Measurements from ENCODE around the gene NPHP4. TPM values are rescaled to one million over a fixed set of nuclear protein-coding genes. Genes with fewer than 3 reads are reported as not detected.
A peak's percentile ranks its signal among the peaks of the same experiment; 100 is the strongest.

The NPHP4 gene
- total RNA-seq, 1 experiment from 2014 or later, result 16.8 TPM

GRCh38 chr1:5859766-5860165, 132.5 kb downstream of the NPHP4 start:
- Mint-ChIP-seq H3K4me1 (no peaks in the 10 kb centered on the region), H3K27ac (no peak overlapping the region; the same call in 1 of the 2 replicates), H3K9me3 (no peaks in the 10 kb centered on the region), H3K4me3 (no peak overlapping the region), H3K27me3 (ENCODE audit: low read depth) (no peaks in the 10 kb centered on the region), H3K36me3 (no peaks in the 10 kb centered on the region)
- TF ChIP-seq ELF4 (CRISPR knock-in tag; IDR thresholded peaks at IDR 0.05; ENCODE audit: low read depth) (no peak), FOXP1 (CRISPR knock-in tag; IDR thresholded peaks at IDR 0.05; ENCODE audit: borderline replicate concordance) (no peak), IRF1 (CRISPR knock-in tag; IDR thresholded peaks at IDR 0.05) (no peak)
- DNase-seq (ENCODE audit: low spot score) (no peak), ATAC-seq (no peak)
- CTCF ChIA-PET, result interaction anchor here (1.0 to 2.6 kb wide), 2 partner anchors 28 to 345 kb away, joined by 3 to 10 read pairs; no protein-coding TSS in a partner anchor
- POLR2A ChIA-PET, result no interaction called here

DNA sequence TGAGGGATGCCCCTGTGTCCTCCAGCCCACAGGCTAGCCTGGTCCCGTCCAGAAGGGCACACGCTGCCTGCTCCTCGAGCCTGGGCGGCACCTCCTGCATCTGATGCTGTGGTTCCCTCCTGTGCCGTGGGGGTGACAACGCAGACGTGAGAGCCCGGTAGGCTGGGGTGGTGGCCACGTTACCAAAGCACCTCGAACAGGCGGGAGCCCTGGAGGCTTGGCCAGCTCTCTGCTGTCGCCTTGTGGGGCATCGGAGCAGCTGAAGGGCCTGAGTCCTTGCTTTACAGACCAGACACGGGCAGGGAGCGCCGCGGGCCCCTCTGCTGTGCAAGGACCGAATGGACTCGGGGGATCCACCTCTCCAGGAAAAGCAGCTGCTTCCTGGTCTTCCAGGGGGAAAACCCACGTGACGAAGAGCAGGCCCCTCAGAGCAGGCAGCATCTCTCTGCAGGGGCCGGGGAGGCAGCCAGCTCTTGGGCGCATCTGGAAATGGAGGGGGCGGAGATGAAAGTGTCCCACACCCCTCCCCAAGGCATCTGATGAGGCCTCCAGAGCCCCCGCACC, 133.3 kb downstream of the NPHP4 start:
- Mint-ChIP-seq H3K4me1 (no peaks in the 10 kb centered on the region), H3K27ac (no peak overlapping the region), H3K4me3 (no peak overlapping the region), H3K27me3 (ENCODE audit: low read depth) (no peaks in the 10 kb centered on the region), H3K9me3 (peaks cover under 1% of the 10 kb centered on the region), H3K36me3 (no peaks in the 10 kb centered on the region)
- TF ChIP-seq SMAD3 (CRISPR knock-in tag; IDR thresholded peaks at IDR 0.05; ENCODE audit: borderline replicate concordance) (no peak), PRRX2 (CRISPR knock-in tag; IDR thresholded peaks at IDR 0.05) (no peak), JAZF1 (CRISPR knock-in tag; IDR thresholded peaks at IDR 0.05) (no peak), FOXK1 (CRISPR knock-in tag; IDR thresholded peaks at IDR 0.05) (no peak), AFF4 (CRISPR knock-in tag; IDR thresholded peaks at IDR 0.05; ENCODE audit: borderline replicate concordance) (no peak), ZNF281 (CRISPR knock-in tag; IDR thresholded peaks at IDR 0.05) (no peak), NR3C1 (CRISPR knock-in tag; conservative IDR thresholded peaks at IDR 0.05; ENCODE audit: low read depth) (no peak), ZNF416 (CRISPR knock-in tag; IDR thresholded peaks at IDR 0.05) (no peak), IRF1 (CRISPR knock-in tag; IDR thresholded peaks at IDR 0.05) (no peak), ATF6 (CRISPR knock-in tag; IDR thresholded peaks at IDR 0.05) (no peak), CTCF (IDR thresholded peaks at IDR 0.05) (no peak), ESRRA (CRISPR knock-in tag; IDR thresholded peaks at IDR 0.05; ENCODE audit: borderline replicate concordance) (no peak), FOXJ3 (CRISPR knock-in tag; IDR thresholded peaks at IDR 0.05; ENCODE audit: borderline replicate concordance) (no peak)
- TF ChIP-seq, protein P1, sequence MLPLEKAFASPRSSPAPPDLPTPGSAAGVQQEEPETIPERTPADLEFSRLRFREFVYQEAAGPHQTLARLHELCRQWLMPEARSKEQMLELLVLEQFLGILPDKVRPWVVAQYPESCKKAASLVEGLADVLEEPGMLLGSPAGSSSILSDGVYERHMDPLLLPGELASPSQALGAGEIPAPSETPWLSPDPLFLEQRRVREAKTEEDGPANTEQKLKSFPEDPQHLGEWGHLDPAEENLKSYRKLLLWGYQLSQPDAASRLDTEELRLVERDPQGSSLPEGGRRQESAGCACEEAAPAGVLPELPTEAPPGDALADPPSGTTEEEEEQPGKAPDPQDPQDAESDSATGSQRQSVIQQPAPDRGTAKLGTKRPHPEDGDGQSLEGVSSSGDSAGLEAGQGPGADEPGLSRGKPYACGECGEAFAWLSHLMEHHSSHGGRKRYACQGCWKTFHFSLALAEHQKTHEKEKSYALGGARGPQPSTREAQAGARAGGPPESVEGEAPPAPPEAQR (CRISPR knock-in tag; IDR thresholded peaks at IDR 0.05), result no peak
- TF ChIP-seq, protein P2, sequence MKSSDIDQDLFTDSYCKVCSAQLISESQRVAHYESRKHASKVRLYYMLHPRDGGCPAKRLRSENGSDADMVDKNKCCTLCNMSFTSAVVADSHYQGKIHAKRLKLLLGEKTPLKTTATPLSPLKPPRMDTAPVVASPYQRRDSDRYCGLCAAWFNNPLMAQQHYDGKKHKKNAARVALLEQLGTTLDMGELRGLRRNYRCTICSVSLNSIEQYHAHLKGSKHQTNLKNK (CRISPR knock-in tag; IDR thresholded peaks at IDR 0.05), result no peak
- no peak; the same call in none of the 2 replicates for ATAC-seq
- ChIA-PET POLR2A (no interaction called here), CTCF (interaction anchor here (0.7 to 2.6 kb wide), 4 partner anchors 27 to 344 kb away, joined by 3 to 10 read pairs (median 4); no protein-coding TSS in a partner anchor)
- DNase-seq (ENCODE audit: low spot score), result peak; percentile 30
